ENCODE data around the gene ASB14.
A peak's percentile ranks its signal among the peaks of the same experiment; 100 is the strongest.

The ASB14 gene

DNA sequence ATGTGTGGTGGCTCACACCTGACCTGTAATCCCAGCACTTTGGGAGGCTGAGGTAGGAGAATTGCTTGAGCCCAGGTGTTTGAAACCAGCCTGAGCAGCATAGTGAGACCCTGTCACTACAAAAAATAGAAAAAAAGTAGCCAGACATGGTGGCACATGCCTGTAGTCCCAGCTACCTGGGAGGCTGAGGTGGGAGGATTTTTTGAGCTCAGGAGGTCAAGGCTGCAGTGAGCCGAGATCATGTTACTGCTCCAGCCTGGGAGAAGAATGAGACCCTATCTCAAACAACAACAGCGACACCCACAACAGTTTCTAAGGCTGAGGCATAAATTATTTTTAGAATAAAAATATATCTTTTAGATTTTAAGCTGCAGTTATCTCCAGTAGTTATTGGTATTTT, 58.7 kb downstream of the ASB14 start:
- H3K9ac ChIP-seq (ENCODE audit: low read length): no peak overlapping the region
- H2AFZ ChIP-seq (ENCODE audit: low read length): no peak overlapping the region
- no peak overlapping the region for H3K4me2 ChIP-seq (ENCODE audit: low read length)
- no peak overlapping the region for H3K4me3 ChIP-seq (ENCODE audit: low read depth, low read length, poor library complexity, severe bottlenecking)
- H3F3A ChIP-seq (ENCODE audit: insufficient read depth, low read length): no peaks in the 10 kb centered on the region
- H4K20me1 ChIP-seq (ENCODE audit: insufficient read depth, low read length): no peaks in the 10 kb centered on the region
- H3K79me2 ChIP-seq (ENCODE audit: insufficient read depth, low read length): peaks cover 35% of the 10 kb centered on the region
- no peaks in the 10 kb centered on the region for H3K9me2 ChIP-seq (ENCODE audit: low read depth, low read length)
- H3K27me3 ChIP-seq (ENCODE audit: insufficient read depth, low read length): no peaks in the 10 kb centered on the region
- no peak for TF ChIP-seq EZH2 (IDR thresholded peaks at IDR 0.05; ENCODE audit: borderline replicate concordance, low read length)
- TF ChIP-seq, protein P1, sequence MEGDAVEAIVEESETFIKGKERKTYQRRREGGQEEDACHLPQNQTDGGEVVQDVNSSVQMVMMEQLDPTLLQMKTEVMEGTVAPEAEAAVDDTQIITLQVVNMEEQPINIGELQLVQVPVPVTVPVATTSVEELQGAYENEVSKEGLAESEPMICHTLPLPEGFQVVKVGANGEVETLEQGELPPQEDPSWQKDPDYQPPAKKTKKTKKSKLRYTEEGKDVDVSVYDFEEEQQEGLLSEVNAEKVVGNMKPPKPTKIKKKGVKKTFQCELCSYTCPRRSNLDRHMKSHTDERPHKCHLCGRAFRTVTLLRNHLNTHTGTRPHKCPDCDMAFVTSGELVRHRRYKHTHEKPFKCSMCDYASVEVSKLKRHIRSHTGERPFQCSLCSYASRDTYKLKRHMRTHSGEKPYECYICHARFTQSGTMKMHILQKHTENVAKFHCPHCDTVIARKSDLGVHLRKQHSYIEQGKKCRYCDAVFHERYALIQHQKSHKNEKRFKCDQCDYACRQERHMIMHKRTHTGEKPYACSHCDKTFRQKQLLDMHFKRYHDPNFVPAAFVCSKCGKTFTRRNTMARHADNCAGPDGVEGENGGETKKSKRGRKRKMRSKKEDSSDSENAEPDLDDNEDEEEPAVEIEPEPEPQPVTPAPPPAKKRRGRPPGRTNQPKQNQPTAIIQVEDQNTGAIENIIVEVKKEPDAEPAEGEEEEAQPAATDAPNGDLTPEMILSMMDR (IDR thresholded peaks at IDR 0.05; ENCODE audit: low read length): no peak
- H3K36me3 ChIP-seq (ENCODE audit: insufficient read depth, low read length): peaks cover 10% of the 10 kb centered on the region
- no peaks in the 10 kb centered on the region; the same call in 1 of the 2 replicates for H3K9me3 ChIP-seq (ENCODE audit: low read length)
- H3K27ac ChIP-seq (ENCODE audit: low read depth, low read length, poor library complexity, severe bottlenecking): no peak overlapping the region
- H3K4me1 ChIP-seq (ENCODE audit: insufficient read depth, low read length, severe bottlenecking): peaks cover 29% of the 10 kb centered on the region

DNA sequence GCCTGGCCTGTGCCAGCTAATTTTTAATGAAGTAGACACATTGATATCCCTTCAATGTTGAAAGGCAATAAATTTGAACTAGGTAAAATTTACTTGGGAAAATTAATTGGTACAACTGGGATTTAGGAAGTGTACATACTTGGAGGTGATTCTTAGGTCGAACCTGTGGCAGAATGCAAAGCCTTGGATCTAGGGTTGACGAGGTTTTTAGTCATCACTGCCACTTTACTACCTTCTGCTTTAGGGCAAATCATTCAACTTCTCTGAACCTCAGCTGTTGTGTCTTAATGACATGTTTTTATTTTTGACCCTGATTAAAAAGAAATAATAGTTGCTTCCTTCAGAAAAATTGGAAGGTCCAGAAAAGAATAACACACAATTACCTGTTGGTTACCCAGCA, 62.5 kb downstream of the ASB14 start:
- H3K9ac ChIP-seq (ENCODE audit: low read length): no peak overlapping the region
- H3K9me2 ChIP-seq (ENCODE audit: low read depth, low read length): no peaks in the 10 kb centered on the region
- TF ChIP-seq EZH2 (IDR thresholded peaks at IDR 0.05; ENCODE audit: borderline replicate concordance, low read length): no peak
- TF ChIP-seq, protein P1 (IDR thresholded peaks at IDR 0.05; ENCODE audit: low read length): no peak
- peaks cover 32% of the 10 kb centered on the region for H3K4me1 ChIP-seq (ENCODE audit: insufficient read depth, low read length, severe bottlenecking)
- H4K20me1 ChIP-seq (ENCODE audit: insufficient read depth, low read length): no peaks in the 10 kb centered on the region
- no peaks in the 10 kb centered on the region; the same call in 1 of the 2 replicates for H3K9me3 ChIP-seq (ENCODE audit: low read length)
- H3K27me3 ChIP-seq (ENCODE audit: insufficient read depth, low read length): no peaks in the 10 kb centered on the region
- H3K4me3 ChIP-seq (ENCODE audit: low read depth, low read length, poor library complexity, severe bottlenecking): no peak overlapping the region
- H3K36me3 ChIP-seq (ENCODE audit: insufficient read depth, low read length): no peaks in the 10 kb centered on the region; the same call in 1 of the 2 replicates
- no peak overlapping the region for H2AFZ ChIP-seq (ENCODE audit: low read length)
- H3F3A ChIP-seq (ENCODE audit: insufficient read depth, low read length): no peaks in the 10 kb centered on the region
- H3K4me2 ChIP-seq (ENCODE audit: low read length): peak overlapping the region; percentile 39
- H3K27ac ChIP-seq (ENCODE audit: low read depth, low read length, poor library complexity, severe bottlenecking): no peak overlapping the region
- H3K79me2 ChIP-seq (ENCODE audit: insufficient read depth, low read length): peaks cover 38% of the 10 kb centered on the region

DNA sequence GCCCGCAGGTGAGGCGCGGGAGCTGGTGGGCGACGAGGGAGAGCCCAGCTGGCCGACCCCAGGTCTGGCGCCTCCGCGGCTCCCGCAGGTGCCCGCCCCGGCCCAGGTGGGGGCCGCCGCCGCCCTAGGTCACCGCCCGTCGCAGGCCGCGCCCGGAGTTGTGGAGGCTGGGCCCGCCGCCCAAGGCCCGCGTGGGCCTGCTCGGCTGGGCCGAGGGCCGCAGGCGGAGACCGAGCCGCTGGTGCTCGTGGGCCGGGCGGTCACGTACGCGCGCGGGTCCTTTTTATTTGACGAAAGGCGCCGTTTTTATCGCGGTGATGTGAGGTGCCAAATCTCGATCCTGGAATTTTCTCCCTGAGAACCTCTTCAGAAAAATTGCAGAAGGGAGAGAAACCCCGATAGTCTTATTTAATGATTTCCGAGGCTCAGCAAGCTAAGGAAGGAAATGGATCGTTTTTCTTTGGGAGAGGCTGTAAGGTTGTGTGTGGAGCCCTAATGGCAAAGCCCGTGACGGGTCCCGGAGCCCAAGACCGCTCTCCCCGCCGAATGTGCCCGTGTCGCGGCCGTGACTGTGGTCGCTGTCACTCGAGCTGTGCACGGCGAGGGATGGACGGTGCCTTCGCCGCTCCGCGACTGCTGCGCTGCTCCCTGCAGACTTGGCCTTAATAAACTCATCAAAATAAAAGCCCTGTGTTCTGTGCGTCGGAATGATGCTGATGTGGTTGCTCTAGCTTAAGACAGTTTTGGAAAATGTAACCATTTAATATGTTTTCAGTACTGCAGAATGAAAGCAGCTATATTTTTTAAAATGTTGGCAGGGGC, 64.3 kb downstream of the ASB14 start:
- Histone ChIP-seq H3K36me3 (ENCODE audit: insufficient read depth, low read length) (no peaks in the 10 kb centered on the region), H3K9me2 (ENCODE audit: low read depth, low read length) (no peaks in the 10 kb centered on the region), H4K20me1 (ENCODE audit: insufficient read depth, low read length) (no peaks in the 10 kb centered on the region), H3K9ac (ENCODE audit: low read length) (peak overlapping the region; percentile 92), H3K79me2 (ENCODE audit: insufficient read depth, low read length) (peaks cover 29% of the 10 kb centered on the region), H3K27me3 (ENCODE audit: insufficient read depth, low read length) (no peaks in the 10 kb centered on the region), H3K27ac (ENCODE audit: low read depth, low read length, poor library complexity, severe bottlenecking) (peak overlapping the region; percentile 54), H3K9me3 (ENCODE audit: low read length) (no peaks in the 10 kb centered on the region), H3F3A (ENCODE audit: insufficient read depth, low read length) (no peaks in the 10 kb centered on the region), H2AFZ (ENCODE audit: low read length) (no peak overlapping the region), H3K4me3 (ENCODE audit: low read depth, low read length, poor library complexity, severe bottlenecking) (peak overlapping the region; percentile 91), H3K4me2 (ENCODE audit: low read length) (peak overlapping the region; percentile 92), H3K4me1 (ENCODE audit: insufficient read depth, low read length, severe bottlenecking) (peaks cover 28% of the 10 kb centered on the region)
- no peak for TF ChIP-seq EZH2 (IDR thresholded peaks at IDR 0.05; ENCODE audit: borderline replicate concordance, low read length)
- TF ChIP-seq, protein P1 (IDR thresholded peaks at IDR 0.05; ENCODE audit: low read length): no peak
